GM21360 (cell line): ENCODE data around the gene MLXIPL.
"Not testable (repeated sequence)": the region's sequence is repeated elsewhere in the genome, so short reads cannot be mapped to it uniquely, and the experiment has no call there.

Source experiments
- ATAC-seq: cut with Tn5 transposase; IDR thresholded peaks from one replicate; pipeline ENCODE4 v1.9.1; 2021; ENCODE audit warnings: mild to moderate bottlenecking, moderate library complexity; ENCODE audit not compliant: unreplicated experiment

MLXIPL gene

DNA sequence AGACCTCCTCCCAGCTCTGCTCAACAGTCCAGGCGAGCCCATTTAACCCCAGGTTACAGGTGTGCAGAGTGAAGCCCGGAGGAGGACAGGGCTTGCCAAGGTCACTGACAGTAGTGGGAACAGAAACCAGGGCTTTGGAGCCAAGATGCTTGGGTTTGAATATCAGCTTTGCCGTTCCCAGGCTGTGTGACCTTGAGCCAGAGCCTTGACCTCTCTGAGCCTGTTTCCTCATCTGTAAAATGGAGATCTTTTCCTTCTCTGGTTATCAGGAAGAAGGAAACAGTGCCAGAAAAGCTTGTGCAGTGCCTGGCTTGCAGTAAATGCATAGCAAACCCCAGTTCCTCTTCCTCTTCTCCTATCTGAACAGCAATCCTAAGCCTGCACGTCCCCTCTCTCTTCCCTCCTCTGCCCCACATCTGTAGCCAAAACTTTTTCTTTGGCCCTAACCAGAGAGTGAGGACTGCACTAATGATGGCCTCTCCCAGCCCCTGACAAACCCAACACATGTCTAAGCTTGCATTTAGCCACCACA lies 21.4 kb upstream of the MLXIPL start:
- no peak for ATAC-seq

DNA sequence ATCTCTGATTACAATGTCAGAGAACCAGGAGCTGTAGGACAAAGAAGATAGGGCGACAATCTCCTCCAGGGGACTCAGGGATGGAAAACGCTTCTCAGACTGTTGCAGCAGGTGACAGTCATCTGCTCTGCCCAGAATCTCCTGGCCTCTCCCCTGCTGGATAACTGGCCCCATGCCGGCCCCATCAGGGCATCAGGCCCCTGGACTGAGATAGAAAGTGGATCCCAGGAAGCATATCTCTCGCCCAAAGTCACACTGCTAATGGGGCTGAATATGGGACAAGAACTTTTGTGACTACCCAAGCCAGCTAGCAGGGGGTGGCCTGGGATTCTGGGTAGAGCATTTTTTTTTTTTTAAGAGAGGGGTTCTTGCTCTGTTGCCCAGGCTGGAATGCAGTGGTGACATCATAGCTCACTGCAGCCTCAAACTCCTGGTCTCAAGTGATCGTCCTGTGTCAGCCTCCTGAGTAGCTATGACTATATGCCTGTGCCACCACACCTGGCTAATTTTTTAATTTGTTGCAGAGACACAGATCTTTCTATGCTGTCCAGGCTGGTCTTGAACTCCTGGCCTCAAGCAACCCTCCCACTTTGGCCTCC lies 20.5 kb upstream of the MLXIPL start:
- ATAC-seq = no peak

DNA sequence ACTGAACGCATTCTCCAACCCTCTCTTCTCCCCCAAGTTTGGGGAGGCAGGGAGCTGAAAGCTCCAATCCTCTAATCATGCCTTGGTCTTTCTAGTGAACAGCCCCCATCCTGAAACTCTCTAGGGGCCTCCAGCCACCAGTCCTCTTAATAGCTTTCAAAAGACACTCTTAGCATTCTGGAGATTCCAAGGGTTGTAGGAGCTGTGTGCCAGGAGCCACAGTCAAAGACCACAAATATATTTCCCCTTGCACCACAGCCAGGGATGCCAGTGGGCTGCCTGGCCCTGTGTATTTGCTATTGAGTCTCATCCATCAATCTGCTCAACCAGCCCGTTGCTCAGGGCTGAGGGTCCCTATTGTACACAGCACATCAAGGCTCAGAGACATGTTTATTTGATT lies 18.5 kb upstream of the MLXIPL start:
- ATAC-seq = no peak

DNA sequence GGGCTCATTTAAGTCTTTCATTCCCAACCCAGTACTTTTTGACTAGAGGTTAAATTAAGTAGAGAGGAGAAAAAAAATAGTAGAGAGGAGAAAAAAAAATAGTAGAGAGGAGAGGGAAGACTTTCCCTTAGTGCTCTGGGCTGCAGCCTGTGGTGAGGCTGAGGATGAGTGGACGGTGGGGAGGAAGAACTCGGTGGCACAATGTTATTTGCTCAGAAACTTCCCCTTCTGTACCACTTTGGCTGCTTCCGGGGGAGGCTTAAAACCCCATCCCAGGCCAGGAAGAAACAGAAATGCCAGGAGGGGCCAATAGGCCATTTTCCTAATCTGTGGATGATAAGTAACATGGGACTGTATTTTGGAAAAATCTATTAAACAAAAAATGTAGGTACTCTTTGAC lies 14.6 kb upstream of the MLXIPL start:
- ATAC-seq = no peak

DNA sequence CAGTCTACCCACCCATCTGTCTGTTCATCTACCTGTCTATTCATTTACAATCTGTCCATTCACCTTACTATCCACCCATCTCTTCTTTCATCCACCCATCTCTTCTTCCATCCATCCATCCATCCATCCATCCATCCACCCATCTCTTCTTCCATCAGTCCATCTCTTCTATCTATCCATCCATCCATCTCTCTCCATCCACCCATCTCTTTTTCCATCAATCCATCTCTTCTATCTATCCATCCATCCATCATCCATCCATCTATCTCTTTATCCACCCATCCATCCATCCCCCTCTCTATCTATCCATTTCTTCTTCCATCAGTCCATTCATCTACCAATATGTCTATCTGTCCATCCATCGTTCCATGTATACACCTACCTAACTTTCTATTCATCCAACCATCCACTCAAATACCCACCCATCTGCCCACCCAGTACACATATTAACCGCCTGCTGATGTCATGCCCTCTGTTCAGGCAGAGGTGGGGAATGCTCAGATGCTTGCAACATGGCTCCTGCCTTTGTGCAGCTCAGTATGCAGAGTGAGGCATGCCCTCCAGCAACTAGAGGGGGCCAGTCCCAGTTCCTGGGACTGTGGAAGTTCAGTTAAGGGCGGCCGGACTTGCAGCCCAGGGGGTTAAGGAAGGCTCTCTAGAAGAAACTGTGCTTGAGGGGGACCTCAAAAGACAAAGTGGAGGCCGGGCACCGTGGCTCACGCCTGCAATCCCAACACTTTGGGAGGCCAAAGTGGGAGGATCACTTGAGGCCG lies 11.3 kb upstream of the MLXIPL start:
- no peak for ATAC-seq

DNA sequence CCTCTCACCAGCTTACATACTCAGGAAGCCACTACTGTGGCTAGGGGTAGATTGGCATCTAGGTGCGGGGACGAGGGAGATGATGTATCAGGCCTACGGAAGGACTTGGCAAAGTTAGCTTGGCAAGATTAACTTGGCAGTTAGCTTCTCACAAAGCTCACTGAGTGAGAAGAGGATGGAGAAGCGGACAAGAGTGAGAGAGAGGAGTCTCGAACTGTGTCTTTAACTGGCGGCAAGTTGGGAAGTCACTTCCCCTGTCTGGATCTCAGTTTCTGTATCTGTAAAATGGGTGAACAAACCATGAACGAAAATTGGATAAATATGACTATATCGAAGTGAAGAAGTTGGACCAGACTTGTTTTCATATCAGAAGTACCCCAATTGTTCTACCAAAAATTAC lies 9.5 kb upstream of the MLXIPL start:
- ATAC-seq = no peak

DNA sequence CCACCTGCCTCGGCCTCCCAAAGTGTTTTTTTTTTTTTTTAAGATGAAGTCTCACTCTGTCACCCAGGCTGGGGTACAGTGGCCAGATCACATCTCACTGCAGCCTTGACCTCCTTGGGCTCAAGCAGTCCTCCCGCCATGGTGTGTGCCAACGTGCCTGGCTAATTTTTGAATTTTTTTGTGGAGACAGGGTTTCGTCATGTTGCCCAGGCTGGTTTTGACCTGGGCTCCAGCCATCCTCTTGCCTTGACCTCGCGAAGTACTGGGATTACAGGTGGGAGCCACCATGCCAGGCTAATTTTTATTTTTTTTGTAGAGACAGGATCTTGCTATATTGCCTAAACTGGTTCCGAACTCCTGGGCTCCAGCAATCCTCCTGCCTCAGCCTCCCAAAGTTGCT lies 9.0 kb upstream of the MLXIPL start:
- ATAC-seq = no peak

DNA sequence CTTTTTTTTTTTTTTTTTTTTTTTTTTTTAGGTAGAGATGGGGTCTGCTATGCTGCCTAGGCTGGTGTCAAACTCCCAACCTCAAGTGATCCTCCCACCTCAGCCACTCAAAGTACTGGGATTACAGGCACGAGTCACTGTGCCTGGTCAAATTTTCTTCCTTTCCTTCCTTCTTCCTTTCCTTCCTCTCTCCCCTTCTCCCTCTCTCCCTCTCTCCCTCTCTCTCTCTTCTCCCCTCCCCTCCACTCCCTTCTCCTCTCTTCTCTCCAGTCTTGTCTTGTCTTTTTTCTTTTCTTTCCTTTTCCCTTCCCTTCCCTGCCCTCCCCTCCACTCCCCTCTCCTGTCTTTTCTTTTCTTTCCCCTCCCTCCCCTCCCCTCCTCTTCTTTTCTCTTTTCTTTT lies 7.2 kb upstream of the MLXIPL start:
- no peak for ATAC-seq

DNA sequence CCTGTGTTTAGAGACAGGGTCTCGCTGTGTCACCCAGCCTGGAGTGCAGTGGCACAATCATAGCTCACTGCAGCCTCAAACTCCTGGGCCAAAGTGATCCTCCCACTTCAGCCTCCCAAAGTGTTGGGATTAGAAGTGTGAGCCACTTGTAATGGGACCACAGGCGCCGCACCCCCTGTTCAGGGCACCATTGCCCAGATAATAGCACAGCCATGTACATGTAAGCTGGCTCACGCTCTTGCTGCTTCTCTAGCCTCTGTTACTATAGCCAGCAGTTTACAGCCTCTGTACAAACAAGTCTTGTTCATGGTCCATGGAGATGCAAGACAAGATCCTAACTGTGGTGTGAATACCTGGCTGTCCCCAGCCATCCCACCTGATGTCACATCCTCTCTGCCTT lies 4.2 kb upstream of the MLXIPL start:
- ATAC-seq = no peak

DNA sequence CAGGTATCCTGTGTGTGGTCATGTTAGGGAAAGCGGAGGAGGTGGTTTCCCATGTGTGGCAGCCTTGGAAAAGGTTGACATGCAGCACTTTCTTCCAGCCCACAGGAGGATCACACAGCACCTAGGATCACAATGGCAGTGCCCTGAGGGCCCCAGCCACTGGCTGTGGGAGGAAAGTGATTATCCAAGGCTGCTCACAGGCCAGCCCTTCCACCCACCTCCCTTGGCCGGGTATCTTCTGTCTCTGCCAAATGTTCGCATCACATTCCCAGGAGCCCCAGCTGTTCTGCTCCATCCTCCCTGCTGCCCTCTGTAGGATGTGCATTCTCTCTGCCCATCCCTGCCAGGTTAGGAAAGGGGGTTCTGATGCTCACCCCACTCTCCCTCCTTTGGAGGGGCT lies 2.5 kb upstream of the MLXIPL start:
- ATAC-seq = no peak

DNA sequence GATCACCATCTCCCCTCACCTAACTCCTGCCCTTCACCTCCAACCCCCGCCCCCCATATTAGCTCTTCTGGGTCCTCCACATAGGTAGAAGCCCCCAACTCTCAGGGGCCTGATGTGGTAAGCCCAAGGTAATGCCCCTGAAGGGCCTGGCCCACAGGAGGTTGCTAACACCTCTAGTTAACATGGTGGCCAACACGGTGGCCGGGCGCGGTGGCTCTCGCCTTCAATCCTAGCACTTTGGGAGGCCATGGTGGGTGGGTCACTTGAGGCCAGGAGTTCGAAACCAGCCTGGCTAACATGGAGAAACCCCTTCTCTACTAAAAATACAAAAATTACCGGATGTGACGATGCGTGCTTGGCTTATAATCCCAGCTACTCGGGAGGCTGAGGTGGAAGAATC lies 954 bp upstream of the MLXIPL start:
- no peak for ATAC-seq

DNA sequence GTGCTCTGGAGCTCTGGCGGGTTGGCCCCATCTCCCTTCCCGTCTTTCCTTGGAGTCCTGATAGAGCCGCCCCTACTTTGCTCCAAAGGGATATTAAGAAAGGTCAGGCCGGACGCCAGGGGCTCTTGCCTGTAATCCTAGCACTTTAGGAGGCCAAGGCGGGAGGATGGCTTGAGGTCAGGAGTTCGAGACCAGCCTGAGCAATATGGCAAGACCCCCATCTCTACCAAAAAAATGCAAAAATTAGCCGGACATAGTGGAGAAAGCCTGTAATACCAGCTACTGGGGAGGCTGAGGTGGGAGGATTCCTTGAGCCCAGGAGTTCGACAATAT lies 313 bp upstream of the MLXIPL start:
- no peak for ATAC-seq

DNA sequence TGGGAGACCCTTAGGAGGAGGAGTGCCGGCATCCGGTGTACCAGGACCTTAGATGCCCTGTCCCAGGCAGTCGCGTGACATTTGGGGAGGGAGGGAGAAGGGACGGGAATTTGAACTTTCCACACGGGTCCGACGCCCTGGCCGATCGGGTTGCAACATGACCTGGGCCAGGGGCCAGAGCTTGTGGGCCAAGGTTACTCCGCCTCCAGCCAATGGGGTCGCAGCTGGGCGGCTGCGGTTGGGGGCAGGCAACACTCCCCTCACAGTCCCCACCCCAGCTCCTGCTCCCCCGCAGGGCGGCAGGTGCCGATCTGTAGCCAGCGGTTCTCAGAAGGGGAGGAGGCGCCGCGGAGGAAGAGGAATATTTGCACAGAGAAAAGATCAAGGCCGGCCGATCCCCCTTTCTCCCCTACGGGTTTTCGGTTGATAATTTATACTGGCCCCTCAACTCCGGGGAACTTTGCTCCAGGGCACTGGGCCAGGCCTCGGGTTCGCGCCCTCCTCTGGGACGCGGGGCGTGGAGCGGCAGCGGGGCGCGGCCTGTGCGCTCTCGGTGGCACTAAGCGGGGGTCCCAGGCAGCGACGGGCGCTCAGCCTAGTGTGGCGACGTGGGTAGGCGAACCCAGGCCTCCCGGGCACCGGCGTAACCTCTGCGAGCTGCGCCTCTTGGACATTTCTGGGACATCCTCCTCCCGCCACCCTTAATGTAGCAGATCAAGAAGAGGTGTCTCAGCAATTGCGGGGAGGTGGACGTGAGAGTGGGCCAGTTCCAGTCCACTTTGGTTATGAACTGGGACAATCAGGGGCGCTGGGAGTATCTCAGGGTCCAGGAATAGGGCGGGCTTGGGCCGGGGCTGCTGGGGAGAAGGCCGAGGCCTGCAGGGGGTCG lies 1.2 kb downstream of the MLXIPL start:
- ATAC-seq = no peak

DNA sequence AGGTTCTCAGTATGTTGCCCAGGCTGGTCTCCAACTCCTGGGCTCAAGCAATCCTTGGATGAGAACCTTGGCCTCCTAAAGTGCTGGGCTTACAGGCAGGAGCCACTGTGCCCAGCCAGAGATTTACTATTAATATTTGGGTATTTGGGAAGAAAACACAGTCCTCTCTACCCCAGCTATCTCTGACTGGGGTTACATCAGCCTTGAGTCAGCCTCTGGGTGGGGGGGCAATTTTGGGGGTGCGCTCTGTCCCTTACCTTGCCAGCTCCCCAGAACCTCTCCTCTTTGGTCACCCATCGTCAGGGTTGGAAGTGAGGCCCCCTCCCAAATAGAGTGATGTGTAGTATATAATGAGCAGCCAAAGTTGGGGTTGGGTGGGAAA lies 1.8 kb downstream of the MLXIPL start:
- no peak for ATAC-seq

DNA sequence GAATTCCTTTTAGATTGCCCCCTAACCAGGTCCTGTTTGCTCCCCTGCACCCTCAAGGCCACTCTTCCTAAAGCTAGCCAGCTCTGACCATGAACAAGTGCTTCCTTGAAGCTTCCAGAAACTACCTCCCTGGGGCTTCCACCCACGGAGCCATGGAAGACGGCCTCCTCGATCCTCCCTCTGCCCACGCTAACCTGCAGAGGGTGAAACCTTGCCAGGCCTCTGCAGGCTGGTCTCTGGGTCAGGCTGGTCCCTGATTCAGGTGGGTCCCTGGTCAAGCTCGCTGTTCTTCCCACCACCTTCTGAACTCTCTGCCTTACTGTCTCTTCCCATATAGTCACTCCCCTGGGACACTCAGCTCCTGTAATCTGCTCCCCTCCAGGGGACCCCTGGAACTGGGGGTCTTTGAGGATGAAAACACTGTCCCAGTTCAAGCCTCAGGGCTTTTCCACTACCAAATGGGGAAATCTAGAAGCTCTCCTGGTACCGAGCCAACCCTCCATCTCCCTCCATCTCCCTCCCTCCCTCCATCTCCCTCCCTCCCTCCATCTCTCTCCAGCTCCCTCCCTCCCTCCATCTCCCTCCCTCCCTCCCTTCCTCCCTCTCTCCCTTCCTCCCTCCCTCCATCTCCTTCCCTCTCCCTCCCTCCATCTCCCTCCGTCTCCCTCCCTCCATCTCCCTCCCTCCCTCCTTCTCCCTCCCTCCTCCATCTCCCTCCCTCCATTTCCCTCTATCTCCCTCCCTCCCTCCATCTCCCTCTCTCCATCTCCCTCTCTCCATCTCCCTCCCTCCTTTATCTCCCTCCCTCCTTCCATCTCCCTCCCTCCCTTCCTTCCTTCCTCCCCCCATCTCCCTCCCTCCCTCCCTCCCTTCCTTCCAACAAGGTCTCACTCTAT lies 2.9 kb downstream of the MLXIPL start:
- ATAC-seq = no peak

DNA sequence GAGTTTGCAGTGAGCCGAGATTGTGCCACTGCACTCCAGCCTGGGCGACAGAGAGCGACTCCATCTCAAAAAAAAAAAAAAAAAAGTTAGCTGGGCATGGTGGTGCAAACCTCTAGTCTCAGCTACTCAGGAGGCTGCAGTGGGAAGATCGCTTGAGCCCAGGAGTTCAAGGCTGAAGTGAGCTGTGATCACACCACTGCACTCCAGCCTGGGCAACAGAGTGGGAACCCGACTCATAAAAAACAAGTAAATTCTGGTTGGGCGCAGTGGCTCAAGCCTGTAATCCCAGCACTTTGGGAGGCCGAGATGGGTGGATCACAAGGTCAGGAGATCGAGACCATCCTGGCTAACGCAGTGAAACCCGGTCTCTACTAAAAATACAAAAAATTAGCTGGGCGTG lies 4.9 kb downstream of the MLXIPL start:
- ATAC-seq = not testable (repeated sequence)

DNA sequence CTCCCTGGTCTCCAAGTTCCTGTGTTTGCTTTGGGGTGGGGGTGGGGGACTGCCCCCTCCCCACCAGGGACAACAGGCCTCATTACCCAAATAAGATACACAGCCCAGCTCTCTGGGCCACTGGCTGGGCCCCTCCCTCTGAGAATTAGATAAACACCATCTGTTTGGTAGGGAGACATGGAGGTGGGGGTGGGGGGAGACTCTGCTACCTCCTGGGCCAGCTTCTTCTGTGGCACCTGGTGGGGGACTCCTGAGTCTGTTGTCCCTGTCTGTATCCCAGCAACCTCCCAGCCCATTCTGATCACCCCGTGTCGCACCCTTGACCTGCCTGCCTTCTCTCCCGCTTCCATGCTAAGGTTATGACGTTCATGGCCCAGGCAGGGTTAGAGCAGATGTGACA lies 5.8 kb downstream of the MLXIPL start:
- no peak for ATAC-seq

DNA sequence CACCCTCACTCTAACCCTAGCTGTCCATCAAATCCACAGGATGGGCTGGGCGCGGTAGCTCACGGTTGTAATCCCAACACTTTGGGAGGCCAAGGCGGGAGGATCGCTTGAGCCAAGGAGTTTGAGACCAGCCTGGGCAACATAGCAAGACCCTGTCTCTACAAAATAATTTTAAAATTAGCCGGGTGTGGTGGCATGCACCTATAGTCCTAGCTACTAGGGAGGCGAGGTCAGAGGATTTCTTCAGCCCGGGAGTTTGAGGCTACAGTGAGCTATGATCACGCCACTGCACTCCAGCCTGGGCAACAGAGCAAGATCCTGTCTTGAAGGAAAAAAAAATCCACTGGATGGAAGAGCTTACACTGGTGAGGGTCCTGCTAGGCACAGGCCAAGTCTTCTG lies 6.8 kb downstream of the MLXIPL start:
- ATAC-seq = not testable (repeated sequence)

DNA sequence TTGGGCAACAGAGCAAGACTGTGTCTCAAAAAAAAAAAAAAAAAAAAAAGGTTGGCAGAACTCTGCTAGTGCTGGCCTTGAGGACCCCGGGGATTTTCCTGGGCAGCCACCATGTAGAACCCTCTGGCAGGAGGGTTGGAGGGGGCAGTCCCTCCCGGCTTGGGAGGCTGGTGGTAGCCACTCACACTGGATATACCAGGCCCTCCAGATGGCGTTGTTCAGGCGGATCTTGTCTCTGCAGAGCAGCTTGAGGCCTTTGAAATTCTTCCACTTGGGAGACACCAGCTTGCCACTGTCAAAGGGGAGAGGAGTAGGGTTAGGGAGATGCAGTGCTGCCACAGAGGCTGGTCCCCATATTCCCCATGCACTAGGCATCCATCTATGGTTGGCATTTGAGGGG lies 8.4 kb downstream of the MLXIPL start:
- ATAC-seq = no peak

DNA sequence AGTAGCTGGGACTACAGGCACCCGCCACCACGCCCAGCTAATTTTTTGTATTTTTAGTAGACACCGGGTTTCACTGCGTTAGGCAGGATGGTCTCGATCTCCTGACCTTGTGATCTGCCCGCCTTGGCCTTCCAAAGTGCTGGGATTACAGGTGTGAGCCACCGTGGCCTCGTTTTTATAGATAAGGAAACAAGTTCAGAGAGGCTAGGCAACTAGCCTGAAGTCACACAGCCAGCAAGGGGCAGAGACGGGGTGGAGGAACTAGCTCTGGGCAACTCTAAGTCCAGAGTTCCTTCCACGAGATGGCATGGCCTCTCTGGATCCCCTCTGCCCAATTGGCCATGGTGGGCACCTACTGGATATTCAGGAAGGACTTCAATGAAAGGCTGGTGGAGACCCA lies 9.4 kb downstream of the MLXIPL start:
- ATAC-seq = not testable (repeated sequence)
